GM12872 (cell line): Measurements from ENCODE around the gene CRYL1.

Experiments
- CTCF ChIP-seq: IDR thresholded peaks from 3 replicates; pipeline ENCODE4 v1.5.1; 2011; ENCODE audit warnings: low read depth, mild to moderate bottlenecking, low read length, moderate library complexity; ENCODE audit not compliant: insufficient read depth

CRYL1 gene

DNA sequence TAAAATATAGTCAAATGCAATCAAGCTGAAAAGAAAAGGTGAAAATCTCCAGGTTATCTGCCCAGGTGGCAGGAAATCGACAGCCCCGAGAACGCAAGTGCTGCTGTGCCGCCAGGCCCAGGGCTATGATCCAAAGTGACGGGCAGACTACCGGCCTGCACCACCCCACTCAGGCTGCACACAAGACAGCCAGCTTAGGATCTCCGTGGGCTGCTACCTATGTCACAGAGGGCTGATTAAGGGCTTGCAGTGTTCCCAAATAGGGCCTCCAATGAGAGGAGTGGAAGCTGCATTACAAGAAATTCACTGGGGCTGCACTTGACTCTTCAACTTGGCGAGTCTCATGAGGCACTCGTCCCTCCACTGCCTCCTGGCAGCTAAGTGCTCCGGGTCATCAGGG lies 121.8 kb downstream of the CRYL1 start:
- TF ChIP-seq CTCF = no peak

DNA sequence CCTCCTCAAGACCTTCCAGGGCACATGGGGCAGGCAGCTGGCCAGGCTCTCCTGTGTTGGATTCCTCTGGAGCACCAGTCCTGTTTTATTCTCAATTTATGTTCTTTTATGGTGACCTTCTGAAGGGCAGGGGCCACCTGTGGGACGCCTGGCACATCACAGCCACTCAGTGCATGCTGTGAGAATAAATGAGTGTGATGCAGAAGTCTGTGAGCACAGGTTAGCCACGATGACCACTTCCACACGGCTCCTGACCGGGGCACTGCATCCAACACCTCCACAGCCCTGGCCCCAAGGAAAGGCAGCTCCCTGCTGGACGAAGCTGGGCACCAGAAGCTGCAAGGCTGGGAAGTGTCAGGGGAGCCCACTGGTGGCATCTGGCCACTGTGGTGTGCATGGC lies 122.8 kb downstream of the CRYL1 start:
- TF ChIP-seq CTCF = no peak

DNA sequence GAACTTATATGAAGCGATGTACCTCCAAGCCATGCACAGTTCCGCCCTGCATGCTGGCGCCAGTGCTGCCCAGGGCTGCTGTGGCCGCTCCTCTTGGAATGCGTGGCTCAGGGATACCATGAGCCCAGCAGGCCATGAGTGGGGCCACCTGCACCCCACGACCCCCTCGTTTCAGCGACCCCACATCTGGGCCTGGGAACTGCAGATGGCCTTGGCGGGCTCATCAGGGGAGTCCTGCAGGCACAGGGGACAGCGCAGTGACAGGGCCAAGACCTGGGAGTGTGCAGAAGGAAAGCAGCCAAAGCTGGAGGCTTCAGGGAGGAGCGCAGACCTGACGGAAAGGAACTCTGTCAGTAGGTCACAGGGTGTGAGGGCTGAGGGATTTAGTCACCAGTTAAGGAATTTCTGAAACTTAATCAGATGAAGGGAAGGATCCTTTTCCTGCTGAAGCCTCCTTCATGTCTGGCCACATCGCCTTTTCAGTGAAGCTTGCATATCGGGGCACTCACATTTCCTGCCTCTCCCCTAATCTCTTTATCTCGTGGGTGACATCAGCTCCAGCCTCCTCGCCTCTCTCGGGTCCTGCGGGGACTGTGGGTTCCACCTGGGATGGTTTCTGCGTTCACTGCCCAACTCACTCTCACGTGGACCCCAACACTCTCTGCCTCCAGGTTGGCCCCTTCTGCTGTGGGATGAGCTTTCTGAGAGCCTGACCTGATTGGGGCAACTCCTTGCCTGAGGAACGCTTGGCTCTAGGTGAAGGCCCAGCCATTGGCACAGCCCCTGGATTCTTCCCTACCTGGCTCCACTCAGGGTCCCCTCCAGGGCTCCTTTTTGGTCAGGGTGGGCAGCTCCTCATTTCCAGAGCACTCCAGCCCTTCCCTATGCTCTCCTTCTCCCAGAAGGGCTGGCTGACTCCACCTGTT lies 123.5 kb downstream of the CRYL1 start:
- TF ChIP-seq CTCF = no peak

GRCh38 chr13:20401531-20401930 lies 124.1 kb downstream of the CRYL1 start:
- no peak for TF ChIP-seq CTCF

- TF ChIP-seq CTCF = no peak
These were observed 124.9 kb downstream of the CRYL1 start for GRCh38 chr13:20400774-20401173.

DNA sequence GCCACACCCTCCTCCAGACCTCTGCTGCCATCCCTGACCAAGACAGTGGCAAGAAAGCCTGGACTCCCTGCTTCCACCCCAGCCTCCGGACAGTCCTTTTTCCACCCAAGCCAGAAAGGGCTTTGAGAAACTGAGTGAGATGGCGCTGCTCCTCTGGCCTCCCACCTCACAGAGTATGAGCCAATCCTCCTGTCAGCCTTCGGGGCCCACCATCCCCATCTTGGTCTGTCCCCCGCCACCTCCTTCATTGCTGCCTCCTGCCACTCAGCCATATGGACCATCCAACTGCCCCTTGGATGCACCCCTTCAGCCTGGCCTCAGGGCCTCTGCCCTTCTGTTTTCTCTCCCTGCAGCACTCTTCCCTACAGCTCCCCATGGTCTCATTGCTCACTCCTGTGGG lies 125.7 kb downstream of the CRYL1 start:
- no peak for TF ChIP-seq CTCF

DNA sequence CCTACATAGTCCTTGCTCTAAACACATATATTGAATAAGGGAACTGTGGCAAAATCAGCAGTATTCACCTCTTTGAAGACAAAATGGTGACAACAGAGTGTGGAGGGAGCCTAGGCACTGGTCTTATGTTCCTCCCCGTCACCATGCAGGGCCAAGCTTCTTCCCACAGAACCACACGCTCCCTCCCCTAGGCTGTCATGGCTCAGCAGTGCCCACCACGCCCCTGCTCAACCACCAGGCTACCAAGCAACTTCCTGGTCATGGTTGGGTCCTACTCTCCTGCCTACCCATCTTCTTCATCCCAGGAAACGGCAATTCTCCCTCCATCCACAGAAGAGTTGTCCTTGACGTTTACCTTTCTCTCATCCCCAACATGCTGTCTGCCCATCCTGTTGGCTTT lies 126.1 kb downstream of the CRYL1 start:
- TF ChIP-seq CTCF = no peak
